H1 (cell line): Measurements from ENCODE around the gene PMM2. TPM values are rescaled to one million over a fixed set of nuclear protein-coding genes. Genes with fewer than 3 reads are reported as not detected.
A peak's percentile ranks its signal among the peaks of the same experiment; 100 is the strongest.
"Not testable (repeated sequence)": the region's sequence is repeated elsewhere in the genome, so short reads cannot be mapped to it uniquely, and the experiment has no call there.

Source experiments
- CTCF ChIA-PET: fragments of 300-600 bp; sonication (Branson Sonifier 250); formaldehyde crosslinking; loops from one replicate; lab custom pipeline; 2021; ENCODE audit not compliant: partially characterized antibody; lab: Charles Lee
- POLR2A ChIA-PET: fragments of 300-600 bp; sonication (Branson Sonifier 250); formaldehyde crosslinking; loops from one replicate; lab custom pipeline; 2021; ENCODE audit warnings: inconsistent platforms; ENCODE audit not compliant: partially characterized antibody; lab: Charles Lee
- DNase-seq, 2 experiments: peaks; one replicate each; pipeline versions ENCODE4 v3.0.0 to v3.0.0-alpha.2; 2010 to 2022; ENCODE audit warnings: low spot score in 2 of 2, low read depth in 1 of 2, mixed read lengths in 1 of 2
- FAIRE-seq: peaks from 2 replicates; lab custom pipeline; 2011; peaks lifted over from hg19 to GRCh38; lab: Jason Lieb, UNC
- H2AFZ ChIP-seq: 2 replicates; pipeline ENCODE4 v1.8.1; 2012; ENCODE audit warnings: low read length, inconsistent platforms
- H2AK5ac ChIP-seq: 2 replicates; pipeline ENCODE4 v1.6.1; 2013; ENCODE audit warnings: low read depth, low read length
- H2BK120ac ChIP-seq: replicated peaks from 2 replicates; pipeline ENCODE3; 2013; ENCODE audit warnings: low read depth, low read length, inconsistent platforms
- H2BK12ac ChIP-seq: 2 replicates; pipeline ENCODE4 v1.6.1; 2013; ENCODE audit warnings: low read depth, low read length
- H2BK15ac ChIP-seq: 2 replicates; pipeline ENCODE4 v1.6.1; 2013; ENCODE audit warnings: low read length
- H2BK20ac ChIP-seq: 2 replicates; pipeline ENCODE4 v1.6.1; 2013; ENCODE audit warnings: low read length
- H2BK5ac ChIP-seq: 2 replicates; pipeline ENCODE4 v1.6.1; 2013; ENCODE audit warnings: low read depth, low read length
- H3K14ac ChIP-seq: 2 replicates; pipeline ENCODE4 v1.6.1; 2013; ENCODE audit warnings: inconsistent platforms; ENCODE audit not compliant: insufficient read length
- H3K18ac ChIP-seq: 2 replicates; pipeline ENCODE4 v1.6.1; 2013; ENCODE audit warnings: low read length; ENCODE audit errors: extremely low read depth
- H3K23ac ChIP-seq: 2 replicates; pipeline ENCODE4 v1.6.1; 2013; ENCODE audit warnings: inconsistent platforms; ENCODE audit not compliant: insufficient read length
- H3K23me2 ChIP-seq: 2 replicates; pipeline ENCODE4 v1.6.1; 2013; ENCODE audit warnings: low read depth, low read length
- H3K27ac ChIP-seq: 2 replicates; pipeline ENCODE4 v1.6.1; 2011; ENCODE audit warnings: low read depth, low read length, inconsistent platforms
- H3K27me3 ChIP-seq, 4 experiments: replicated peaks in 1 of 4; 1 replicate in 1 of 4; 2 replicates in 3 of 4; pipeline versions ENCODE4 v1.6.1 to v1.8.1; 2011 to 2013; ENCODE audit warnings: low read length in 3 of 4, mild to moderate bottlenecking in 3 of 4, inconsistent platforms in 2 of 4, mixed read lengths in 2 of 4, moderate library complexity in 1 of 4; ENCODE audit not compliant: control insufficient read depth in 3 of 4, insufficient read depth in 3 of 4; ENCODE audit errors: extremely low read depth in 1 of 4
- H3K36me3 ChIP-seq, 4 experiments: 2 replicates each; pipeline versions ENCODE4 v1.6.1 to v1.8.1; 2011 to 2013; ENCODE audit warnings: mild to moderate bottlenecking in 4 of 4, low read length in 3 of 4, moderate library complexity in 2 of 4, control low read depth in 1 of 4, inconsistent platforms in 1 of 4; ENCODE audit not compliant: insufficient read depth in 4 of 4, control insufficient read depth in 2 of 4
- H3K4ac ChIP-seq: replicated peaks from 2 replicates; pipeline ENCODE3; 2013; ENCODE audit warnings: low read length, low read depth, mixed read lengths, inconsistent platforms; ENCODE audit not compliant: insufficient read length
- H3K4me1 ChIP-seq, 4 experiments: replicated peaks in 1 of 4; 1 replicate in 1 of 4; 2 replicates in 3 of 4; pipeline versions ENCODE4 v1.6.1 to v1.8.1; 2011 to 2013; ENCODE audit warnings: low read length in 3 of 4, inconsistent platforms in 2 of 4, mixed read lengths in 1 of 4; ENCODE audit not compliant: insufficient read depth in 4 of 4, control insufficient read depth in 3 of 4
- H3K4me2 ChIP-seq, 2 experiments: 2 replicates each; pipeline versions ENCODE4 v1.6.1 to v1.8.1; 2011 to 2013; ENCODE audit warnings: low read depth in 2 of 2, low read length in 2 of 2, control low read depth in 1 of 2, inconsistent platforms in 1 of 2, mild to moderate bottlenecking in 1 of 2; ENCODE audit not compliant: insufficient read depth in 1 of 2
- H3K4me3 ChIP-seq, 4 experiments: fragments of 200-600, 300-600 bp in 1 of 4; sonication (generic), shearing (Covaris generic), sonication (Bioruptor Twin) in 1 of 4; 2 replicates each; pipeline versions ENCODE4 v1.5.1 to v1.8.1; 2011 to 2016; ENCODE audit warnings: low read length in 4 of 4, low read depth in 3 of 4, control low read depth in 2 of 4, inconsistent platforms in 2 of 4, mild to moderate bottlenecking in 2 of 4, mixed read lengths in 1 of 4, moderate library complexity in 1 of 4; ENCODE audit not compliant: insufficient read depth in 2 of 4; ENCODE audit errors: extremely low read depth in 1 of 4
- H3K56ac ChIP-seq: replicated peaks from 2 replicates; pipeline ENCODE3; 2013; ENCODE audit warnings: low read depth, mild to moderate bottlenecking, mixed read lengths, low read length, inconsistent platforms; ENCODE audit not compliant: insufficient read length
- H3K79me1 ChIP-seq: 2 replicates; pipeline ENCODE4 v1.6.1; 2013; ENCODE audit warnings: low read depth, low read length, control low read depth
- H3K79me2 ChIP-seq, 2 experiments: 2 replicates each; pipeline versions ENCODE4 v1.6.1 to v1.8.1; 2012 to 2013; ENCODE audit warnings: low read length in 2 of 2, mild to moderate bottlenecking in 2 of 2, inconsistent platforms in 1 of 2; ENCODE audit not compliant: insufficient read depth in 2 of 2, control insufficient read depth in 1 of 2
- H3K9ac ChIP-seq, 4 experiments: replicated peaks in 1 of 4; 1 replicate in 1 of 4; 2 replicates in 3 of 4; pipeline versions ENCODE4 v1.6.1 to v1.8.1; 2011 to 2013; ENCODE audit warnings: low read depth in 3 of 4, low read length in 3 of 4, control low read depth in 2 of 4, mild to moderate bottlenecking in 2 of 4, moderate library complexity in 2 of 4, inconsistent platforms in 1 of 4; ENCODE audit errors: extremely low read depth in 1 of 4
- H3K9me3 ChIP-seq, 2 experiments: 2 replicates each; pipeline versions ENCODE4 v1.6.1 to v1.8.1; 2012 to 2013; ENCODE audit warnings: mild to moderate bottlenecking in 2 of 2, moderate library complexity in 2 of 2, control low read depth in 1 of 2, inconsistent platforms in 1 of 2, low read depth in 1 of 2, low read length in 1 of 2, mixed read lengths in 1 of 2; ENCODE audit not compliant: insufficient read depth in 2 of 2
- H4K20me1 ChIP-seq, 2 experiments: replicated peaks in 1 of 2; 2 replicates each; pipeline versions ENCODE3 to v1.8.1; 2011 to 2013; ENCODE audit warnings: inconsistent platforms in 2 of 2, low read length in 2 of 2, mild to moderate bottlenecking in 1 of 2; ENCODE audit not compliant: insufficient read depth in 2 of 2, control insufficient read depth in 1 of 2
- H4K5ac ChIP-seq: 2 replicates; pipeline ENCODE4 v1.6.1; 2013; ENCODE audit warnings: low read length, low read depth, mixed read lengths, inconsistent platforms; ENCODE audit not compliant: insufficient read length
- H4K8ac ChIP-seq: 2 replicates; pipeline ENCODE4 v1.8.0; 2013; ENCODE audit warnings: mild to moderate bottlenecking, moderate library complexity, low read length, inconsistent platforms; ENCODE audit not compliant: insufficient read depth; ENCODE audit errors: extremely low read depth
- H4K91ac ChIP-seq: replicated peaks from 2 replicates; pipeline ENCODE3; 2013; ENCODE audit warnings: low read length, mixed read lengths, inconsistent platforms; ENCODE audit not compliant: insufficient read length
- WGBS, 2 experiments: shearing (Covaris generic) in 1 of 2; methylation state at CpG; one replicate each; pipeline versions ENCODE4 v1.1.6 to v1.1.7; 2013 to 2015; ENCODE audit warnings: low lambda C conversion rate in 2 of 2, mixed read lengths in 2 of 2, inconsistent platforms in 1 of 2, low coverage in 1 of 2, missing lambda C conversion rate in 1 of 2; ENCODE audit not compliant: insufficient replicate concordance in 2 of 2, insufficient coverage in 1 of 2, insufficient read length in 1 of 2; ENCODE audit errors: extremely low coverage in 1 of 2, missing lambda C conversion rate in 1 of 2; 5-methylcytosine and 5-hydroxymethylcytosine counted together
- polyA plus RNA-seq, 7 experiments: library from polyadenylated mRNA; depleted of rRNA in 3 of 7; stranded (reverse) in 5 of 7; unstranded in 2 of 7; fragments of >200 nt in 5 of 7; fragments of 200-250 nt in 2 of 7; gene quantifications; 1 replicate in 5 of 7; 2 replicates in 1 of 7; 4 replicates in 1 of 7; pipeline versions ENCODE4 v1.2.1 to v1.2.3, GENCODE V29; 2011 to 2013; ENCODE audit warnings: missing spikeins in 2 of 7, mixed read lengths in 2 of 7
- total RNA-seq: library from RNA; stranded (reverse); fragmentation: NEBNext Ultra II Directional; extraction: Animal tissue kit (Norgen Biotek cat#: 25700); gene quantifications from 2 replicates; pipeline ENCODE4 v1.2.1, GENCODE V29; 2021

Gene PMM2
- total and polyA plus RNA-seq, 2 of the 8 experiments (the other 6 are each of a cell fraction or from before 2014, with no cell fraction given) = 26.2 to 49.4 TPM

- peaks cover 8 to 29% of the 10 kb centered on the region in 2 experiments for H3K79me2 ChIP-seq
- 90% methylated on average over 10 of the region's 10 CpGs; no CpG with 5 or more reads in 1 of the 2 experiments for WGBS, 2 experiments
- H4K8ac ChIP-seq = peak overlapping the region; percentile 87; the same call in 1 of the 2 replicates
- not testable (repeated sequence) for H3K23ac ChIP-seq, H2BK20ac ChIP-seq, H4K5ac ChIP-seq, H2AK5ac ChIP-seq, H3K4ac ChIP-seq, H3K9ac ChIP-seq, H3K18ac ChIP-seq, H3K27ac ChIP-seq, H4K91ac ChIP-seq, H2BK5ac ChIP-seq, H2BK120ac ChIP-seq, H2AFZ ChIP-seq, H3K14ac ChIP-seq, H3K56ac ChIP-seq, H2BK12ac ChIP-seq, H2BK15ac ChIP-seq, DNase-seq, H3K9me3 ChIP-seq, H3K79me1 ChIP-seq, H3K27me3 ChIP-seq, H3K36me3 ChIP-seq, FAIRE-seq
- ChIA-PET CTCF (interaction anchor here (1.2 to 10.5 kb wide), 3 partner anchors 11 to 127 kb away, joined by 4 to 90 read pairs (median 52); partner anchors contain the start of gene LITAFD), POLR2A (interaction anchor here (0.7 to 29.1 kb wide), 7 partner anchors 4 to 502 kb away, joined by 3 to 456 read pairs (median 5); partner anchors contain the start of genes CARHSP1 and LITAFD)
- peaks cover 10 to 14% (median 14%) of the 10 kb centered on the region in 4 experiments for H3K4me1 ChIP-seq
- peak overlapping the region in 1 of 4 experiments; percentile 64; a peak in 1 of 8 replicates for H3K4me3 ChIP-seq
- peaks cover 18% of the 10 kb centered on the region for H3K23me2 ChIP-seq
- peaks cover under 1 to 14% of the 10 kb centered on the region in 2 experiments for H4K20me1 ChIP-seq
- H3K4me2 ChIP-seq = peak overlapping the region in 1 of 2 experiments; percentile 99; a peak in 2 of 4 replicates
Observed at GRCh38 chr16:8869988-8870241, 72.3 kb downstream of the PMM2 start.
